HL-60 (cell line): ENCODE measurements around the gene NFAT5.
"Not testable (repeated sequence)": the region's sequence is repeated elsewhere in the genome, so short reads cannot be mapped to it uniquely, and the experiment has no call there.

Experiments
- GABPA ChIP-seq: IDR thresholded peaks from 2 replicates; pipeline ENCODE4 v1.6.1; 2012; ENCODE audit warnings: low read depth
- POLR2AphosphoS5 ChIP-seq: IDR thresholded peaks from 2 replicates; pipeline ENCODE4 v1.6.1; 2012; ENCODE audit warnings: low read depth
- SPI1 ChIP-seq: IDR thresholded peaks from 2 replicates; pipeline ENCODE4 v1.6.1; 2012; ENCODE audit warnings: low read depth, mild to moderate bottlenecking, borderline replicate concordance
- TF ChIP-seq, protein P1 (sequence below): IDR thresholded peaks from one replicate; pipeline ENCODE4 v1.5.1; 2011; ENCODE audit warnings: low read length, control low read depth, inconsistent platforms; ENCODE audit not compliant: insufficient read depth
- TF ChIP-seq, protein P2 (sequence below): IDR thresholded peaks from 2 replicates; pipeline ENCODE4 v1.6.1; 2012; ENCODE audit warnings: low read depth; ENCODE audit not compliant: insufficient replicate concordance

DNA sequence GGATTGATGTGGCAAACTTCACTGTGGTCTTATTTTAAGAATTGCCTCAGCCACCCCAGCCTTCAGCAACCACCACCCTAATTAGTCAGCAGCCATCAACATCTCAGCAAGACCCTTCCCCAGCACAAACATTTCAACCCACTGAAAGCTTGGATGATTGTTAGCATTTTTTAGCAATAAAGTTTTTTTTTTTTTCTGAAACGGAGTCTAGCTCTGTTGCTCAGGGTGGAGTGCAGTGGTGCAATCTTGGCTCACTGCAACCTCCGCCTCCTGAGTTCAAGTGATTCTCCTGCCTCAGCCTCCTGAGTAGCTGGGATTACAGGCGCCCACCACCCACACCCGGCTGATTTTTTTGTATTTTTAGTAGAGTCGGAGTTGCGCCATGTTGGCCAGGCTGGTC, 19.1 kb upstream of the NFAT5 start:
- TF ChIP-seq, protein P1, sequence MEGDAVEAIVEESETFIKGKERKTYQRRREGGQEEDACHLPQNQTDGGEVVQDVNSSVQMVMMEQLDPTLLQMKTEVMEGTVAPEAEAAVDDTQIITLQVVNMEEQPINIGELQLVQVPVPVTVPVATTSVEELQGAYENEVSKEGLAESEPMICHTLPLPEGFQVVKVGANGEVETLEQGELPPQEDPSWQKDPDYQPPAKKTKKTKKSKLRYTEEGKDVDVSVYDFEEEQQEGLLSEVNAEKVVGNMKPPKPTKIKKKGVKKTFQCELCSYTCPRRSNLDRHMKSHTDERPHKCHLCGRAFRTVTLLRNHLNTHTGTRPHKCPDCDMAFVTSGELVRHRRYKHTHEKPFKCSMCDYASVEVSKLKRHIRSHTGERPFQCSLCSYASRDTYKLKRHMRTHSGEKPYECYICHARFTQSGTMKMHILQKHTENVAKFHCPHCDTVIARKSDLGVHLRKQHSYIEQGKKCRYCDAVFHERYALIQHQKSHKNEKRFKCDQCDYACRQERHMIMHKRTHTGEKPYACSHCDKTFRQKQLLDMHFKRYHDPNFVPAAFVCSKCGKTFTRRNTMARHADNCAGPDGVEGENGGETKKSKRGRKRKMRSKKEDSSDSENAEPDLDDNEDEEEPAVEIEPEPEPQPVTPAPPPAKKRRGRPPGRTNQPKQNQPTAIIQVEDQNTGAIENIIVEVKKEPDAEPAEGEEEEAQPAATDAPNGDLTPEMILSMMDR = not testable (repeated sequence)
- TF ChIP-seq, protein P2, sequence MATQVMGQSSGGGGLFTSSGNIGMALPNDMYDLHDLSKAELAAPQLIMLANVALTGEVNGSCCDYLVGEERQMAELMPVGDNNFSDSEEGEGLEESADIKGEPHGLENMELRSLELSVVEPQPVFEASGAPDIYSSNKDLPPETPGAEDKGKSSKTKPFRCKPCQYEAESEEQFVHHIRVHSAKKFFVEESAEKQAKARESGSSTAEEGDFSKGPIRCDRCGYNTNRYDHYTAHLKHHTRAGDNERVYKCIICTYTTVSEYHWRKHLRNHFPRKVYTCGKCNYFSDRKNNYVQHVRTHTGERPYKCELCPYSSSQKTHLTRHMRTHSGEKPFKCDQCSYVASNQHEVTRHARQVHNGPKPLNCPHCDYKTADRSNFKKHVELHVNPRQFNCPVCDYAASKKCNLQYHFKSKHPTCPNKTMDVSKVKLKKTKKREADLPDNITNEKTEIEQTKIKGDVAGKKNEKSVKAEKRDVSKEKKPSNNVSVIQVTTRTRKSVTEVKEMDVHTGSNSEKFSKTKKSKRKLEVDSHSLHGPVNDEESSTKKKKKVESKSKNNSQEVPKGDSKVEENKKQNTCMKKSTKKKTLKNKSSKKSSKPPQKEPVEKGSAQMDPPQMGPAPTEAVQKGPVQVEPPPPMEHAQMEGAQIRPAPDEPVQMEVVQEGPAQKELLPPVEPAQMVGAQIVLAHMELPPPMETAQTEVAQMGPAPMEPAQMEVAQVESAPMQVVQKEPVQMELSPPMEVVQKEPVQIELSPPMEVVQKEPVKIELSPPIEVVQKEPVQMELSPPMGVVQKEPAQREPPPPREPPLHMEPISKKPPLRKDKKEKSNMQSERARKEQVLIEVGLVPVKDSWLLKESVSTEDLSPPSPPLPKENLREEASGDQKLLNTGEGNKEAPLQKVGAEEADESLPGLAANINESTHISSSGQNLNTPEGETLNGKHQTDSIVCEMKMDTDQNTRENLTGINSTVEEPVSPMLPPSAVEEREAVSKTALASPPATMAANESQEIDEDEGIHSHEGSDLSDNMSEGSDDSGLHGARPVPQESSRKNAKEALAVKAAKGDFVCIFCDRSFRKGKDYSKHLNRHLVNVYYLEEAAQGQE = not testable (repeated sequence)
- TF ChIP-seq POLR2AphosphoS5, GABPA, SPI1: not testable (repeated sequence)
